Activated T-helper 17 cell treated with anti-CD3 and anti-CD28 coated beads, Interleukin-2, amount 50 U/mL, for 72 hours (primary cell): ENCODE measurements around the gene COL28A1. TPM values are rescaled to one million over a fixed set of nuclear protein-coding genes. Genes with fewer than 3 reads are reported as not detected.

Experiments used
- ATAC-seq: fragments of 150-1000 bp; cut with Tn5 transposase; replicated peaks from 2 replicates; pipeline ENCODE4 v1.10.0; 2021; ENCODE audit warnings: mild to moderate bottlenecking, moderate library complexity
- H3K27ac Mint-ChIP-seq: one replicate; pipeline ENCODE4 v1.8.0; 2022; ENCODE audit warnings: mixed read lengths
- H3K27me3 Mint-ChIP-seq: one replicate; pipeline ENCODE4 v1.8.0; 2022; ENCODE audit warnings: mixed read lengths
- H3K36me3 Mint-ChIP-seq: one replicate; pipeline ENCODE4 v1.8.0; 2022; ENCODE audit warnings: low read depth, mild to moderate bottlenecking, mixed read lengths
- H3K4me1 Mint-ChIP-seq: one replicate; pipeline ENCODE4 v1.8.0; 2022; ENCODE audit warnings: mixed read lengths
- H3K4me3 Mint-ChIP-seq: one replicate; pipeline ENCODE4 v1.8.0; 2022; ENCODE audit warnings: mild to moderate bottlenecking, mixed read lengths
- H3K9me3 Mint-ChIP-seq: one replicate; pipeline ENCODE4 v1.8.0; 2022; ENCODE audit warnings: mixed read lengths
- total RNA-seq, 2 donors: library from RNA; stranded (reverse); gene quantifications; one replicate each; pipeline ENCODE4 v1.2.3, GENCODE V29; 2022

Gene COL28A1
- total RNA-seq, 2 donors from 2014 or later: 0.11 to 0.13 TPM

- H3K36me3 Mint-ChIP-seq: no peaks in the 10 kb centered on the region
- H3K9me3 Mint-ChIP-seq: peaks cover 19% of the 10 kb centered on the region
- no peak for ATAC-seq
These were observed 89.1 kb downstream of the COL28A1 start for GRCh38 chr7:7446616-7447015.

GRCh38 chr7:7443806-7444350 lies 91.8 kb downstream of the COL28A1 start:
- H3K36me3 Mint-ChIP-seq: no peaks in the 10 kb centered on the region
- no peak for ATAC-seq
- H3K27ac Mint-ChIP-seq: no peak overlapping the region
- H3K4me1 Mint-ChIP-seq: no peaks in the 10 kb centered on the region
- peaks cover 13% of the 10 kb centered on the region for H3K9me3 Mint-ChIP-seq
- no peak overlapping the region for H3K4me3 Mint-ChIP-seq
- peaks cover 6% of the 10 kb centered on the region for H3K27me3 Mint-ChIP-seq

More at GRCh38 chr7:7446616-7447015, 89.1 kb downstream of the COL28A1 start:
- no peak overlapping the region for H3K27ac Mint-ChIP-seq
- H3K4me1 Mint-ChIP-seq: no peaks in the 10 kb centered on the region
- H3K27me3 Mint-ChIP-seq: peaks cover 6% of the 10 kb centered on the region
- H3K4me3 Mint-ChIP-seq: no peak overlapping the region

GRCh38 chr7:7439564-7439963 lies 96.1 kb downstream of the COL28A1 start:
- H3K4me1 Mint-ChIP-seq: no peaks in the 10 kb centered on the region
- no peaks in the 10 kb centered on the region for H3K27me3 Mint-ChIP-seq
- no peak overlapping the region for H3K27ac Mint-ChIP-seq
- H3K9me3 Mint-ChIP-seq: no peaks in the 10 kb centered on the region
- no peak overlapping the region for H3K4me3 Mint-ChIP-seq
- ATAC-seq: no peak
- no peaks in the 10 kb centered on the region for H3K36me3 Mint-ChIP-seq

- Mint-ChIP-seq H3K27ac (no peak overlapping the region), H3K4me1 (no peaks in the 10 kb centered on the region), H3K27me3 (no peaks in the 10 kb centered on the region), H3K9me3 (no peaks in the 10 kb centered on the region), H3K36me3 (no peaks in the 10 kb centered on the region), H3K4me3 (no peak overlapping the region)
- peak; percentile 85 for ATAC-seq
These were observed 96.8 kb downstream of the COL28A1 start for GRCh38 chr7:7438851-7439250.

GRCh38 chr7:7435978-7436377 lies 99.7 kb downstream of the COL28A1 start:
- Mint-ChIP-seq H3K27me3 (peaks cover 11% of the 10 kb centered on the region), H3K36me3 (no peaks in the 10 kb centered on the region), H3K4me3 (no peak overlapping the region), H3K9me3 (no peaks in the 10 kb centered on the region), H3K27ac (no peak overlapping the region), H3K4me1 (no peaks in the 10 kb centered on the region)
- ATAC-seq: no peak

- Mint-ChIP-seq H3K27me3 (peaks cover 11% of the 10 kb centered on the region), H3K9me3 (no peaks in the 10 kb centered on the region), H3K4me1 (no peaks in the 10 kb centered on the region), H3K4me3 (no peak overlapping the region), H3K36me3 (no peaks in the 10 kb centered on the region), H3K27ac (no peak overlapping the region)
- no peak for ATAC-seq
These were observed 101.3 kb downstream of the COL28A1 start for GRCh38 chr7:7434329-7434728.

GRCh38 chr7:7433811-7434210 lies 101.9 kb downstream of the COL28A1 start:
- Mint-ChIP-seq H3K9me3 (no peaks in the 10 kb centered on the region), H3K36me3 (no peaks in the 10 kb centered on the region), H3K27me3 (peaks cover 11% of the 10 kb centered on the region), H3K4me1 (no peaks in the 10 kb centered on the region), H3K4me3 (no peak overlapping the region), H3K27ac (no peak overlapping the region)
- ATAC-seq: no peak

GRCh38 chr7:7432979-7433378 lies 102.7 kb downstream of the COL28A1 start:
- Mint-ChIP-seq H3K4me3 (no peak overlapping the region), H3K4me1 (no peaks in the 10 kb centered on the region), H3K36me3 (no peaks in the 10 kb centered on the region), H3K27me3 (peaks cover 11% of the 10 kb centered on the region), H3K9me3 (no peaks in the 10 kb centered on the region), H3K27ac (no peak overlapping the region)
- no peak for ATAC-seq

- Mint-ChIP-seq H3K36me3 (no peaks in the 10 kb centered on the region), H3K27ac (no peak overlapping the region), H3K4me1 (no peaks in the 10 kb centered on the region), H3K4me3 (no peak overlapping the region), H3K27me3 (peaks cover 11% of the 10 kb centered on the region), H3K9me3 (no peaks in the 10 kb centered on the region)
- ATAC-seq: no peak
These were observed 106.9 kb downstream of the COL28A1 start for GRCh38 chr7:7428806-7429205.

GRCh38 chr7:7427363-7427762 lies 108.3 kb downstream of the COL28A1 start:
- Mint-ChIP-seq H3K36me3 (no peaks in the 10 kb centered on the region), H3K9me3 (no peaks in the 10 kb centered on the region), H3K4me3 (no peak overlapping the region), H3K27ac (no peak overlapping the region), H3K4me1 (no peaks in the 10 kb centered on the region), H3K27me3 (peaks cover 11% of the 10 kb centered on the region)
- ATAC-seq: no peak

- H3K27me3 Mint-ChIP-seq: peaks cover 7% of the 10 kb centered on the region
- H3K4me3 Mint-ChIP-seq: no peak overlapping the region
- H3K36me3 Mint-ChIP-seq: no peaks in the 10 kb centered on the region
- no peak for ATAC-seq
- H3K9me3 Mint-ChIP-seq: no peaks in the 10 kb centered on the region
- H3K27ac Mint-ChIP-seq: no peak overlapping the region
- no peaks in the 10 kb centered on the region for H3K4me1 Mint-ChIP-seq
These were observed 109.0 kb downstream of the COL28A1 start for GRCh38 chr7:7426676-7427075.

- no peak overlapping the region for H3K27ac Mint-ChIP-seq
- ATAC-seq: no peak
- no peaks in the 10 kb centered on the region for H3K4me1 Mint-ChIP-seq
- H3K27me3 Mint-ChIP-seq: no peaks in the 10 kb centered on the region
- H3K9me3 Mint-ChIP-seq: no peaks in the 10 kb centered on the region
- no peaks in the 10 kb centered on the region for H3K36me3 Mint-ChIP-seq
- H3K4me3 Mint-ChIP-seq: peak overlapping the region; percentile 75
These were observed 110.4 kb downstream of the COL28A1 start for GRCh38 chr7:7425321-7425720.

- H3K4me1 Mint-ChIP-seq: no peaks in the 10 kb centered on the region
- H3K27me3 Mint-ChIP-seq: no peaks in the 10 kb centered on the region
- ATAC-seq: peak; percentile 93
- peak overlapping the region; percentile 75 for H3K4me3 Mint-ChIP-seq
- H3K36me3 Mint-ChIP-seq: no peaks in the 10 kb centered on the region
- H3K9me3 Mint-ChIP-seq: no peaks in the 10 kb centered on the region
- H3K27ac Mint-ChIP-seq: peak overlapping the region; percentile 60
These were observed 111.4 kb downstream of the COL28A1 start for GRCh38 chr7:7424151-7424873.

GRCh38 chr7:7422641-7423040 lies 113.0 kb downstream of the COL28A1 start:
- H3K9me3 Mint-ChIP-seq: no peaks in the 10 kb centered on the region
- no peaks in the 10 kb centered on the region for H3K36me3 Mint-ChIP-seq
- H3K4me1 Mint-ChIP-seq: no peaks in the 10 kb centered on the region
- no peak overlapping the region for H3K4me3 Mint-ChIP-seq
- no peak overlapping the region for H3K27ac Mint-ChIP-seq
- ATAC-seq: no peak
- no peaks in the 10 kb centered on the region for H3K27me3 Mint-ChIP-seq

- Mint-ChIP-seq H3K4me3 (no peak overlapping the region), H3K27ac (no peak overlapping the region), H3K9me3 (no peaks in the 10 kb centered on the region), H3K4me1 (no peaks in the 10 kb centered on the region), H3K36me3 (no peaks in the 10 kb centered on the region), H3K27me3 (no peaks in the 10 kb centered on the region)
- ATAC-seq: no peak
These were observed 113.8 kb downstream of the COL28A1 start for GRCh38 chr7:7421826-7422225.
